ENCODE measurements around the gene CXCL14. TPM values are rescaled to one million over a fixed set of nuclear protein-coding genes. Genes with fewer than 3 reads are reported as not detected.

The CXCL14 gene
- total RNA-seq, 1 experiment from 2014 or later: not detected

DNA sequence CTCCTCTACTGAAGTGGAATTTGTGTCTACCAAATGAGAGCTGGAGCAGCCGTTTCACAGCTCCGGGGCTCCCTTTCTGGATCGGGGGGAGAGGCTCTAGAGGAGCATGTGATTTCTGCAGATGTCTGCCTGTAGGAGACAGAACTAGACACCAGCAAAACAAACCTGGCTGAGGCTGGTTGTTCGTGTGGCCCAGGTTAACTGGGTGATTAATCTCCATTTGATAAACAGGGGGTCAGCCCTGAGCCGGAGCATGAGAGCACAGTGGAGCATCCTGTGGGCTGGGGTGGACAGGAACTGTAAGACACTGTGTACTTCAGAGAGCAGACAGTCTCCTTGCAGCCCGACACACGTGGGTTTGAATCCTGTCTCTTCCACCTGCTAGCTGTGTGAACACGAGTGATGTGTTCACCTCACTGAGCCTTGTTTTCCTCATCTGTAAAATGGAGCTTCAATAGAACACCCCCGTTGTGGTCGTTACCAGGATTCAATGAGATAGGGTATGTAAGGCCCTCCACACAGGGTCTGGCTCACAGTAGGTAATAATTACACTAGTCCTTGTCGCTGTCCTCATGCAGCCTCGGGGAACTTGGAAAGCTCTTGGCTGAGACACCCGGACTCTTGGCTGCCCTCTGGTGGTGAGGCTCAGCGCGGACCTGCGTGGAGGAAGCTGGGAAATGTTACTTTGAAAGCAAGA, 12.9 kb downstream of the CXCL14 start:
- BruUV-seq (replicated peaks): no TSS peak
- Mint-ChIP-seq H3K27me3 (ENCODE audit: unreplicated experiment) (peaks cover 14% of the 10 kb centered on the region), H3K27ac (ENCODE audit: unreplicated experiment) (no peak overlapping the region), H3K36me3 (ENCODE audit: insufficient read depth, unreplicated experiment) (no peaks in the 10 kb centered on the region), H3K4me1 (ENCODE audit: low read depth, unreplicated experiment) (peaks cover 2% of the 10 kb centered on the region), H3K4me3 (ENCODE audit: low read depth, unreplicated experiment) (no peak overlapping the region), H3K9me3 (ENCODE audit: low read depth, unreplicated experiment) (no peaks in the 10 kb centered on the region)
- peak; percentile 92 for DNase-seq
- CTCF ChIA-PET: interaction anchor here (0.6 to 3.6 kb wide), 33 partner anchors 10 to 373 kb away, joined by 3 to 57 read pairs (median 4); partner anchors contain the start of genes CXCL14 and SLC25A48
- intact Hi-C loops (cut with micrococcal nuclease; ENCODE audit: unreplicated experiment): no loop called here
- peak; percentile 93 for TF ChIP-seq CTCF (IDR thresholded peaks at IDR 0.05; ENCODE audit: unreplicated experiment)

GRCh38 chr5:135565266-135565665, 13.5 kb downstream of the CXCL14 start:
- peaks cover 8% of the 10 kb centered on the region for H3K4me1 Mint-ChIP-seq (ENCODE audit: low read depth, unreplicated experiment)
- CTCF ChIA-PET: interaction anchor here (1.5 to 3.6 kb wide), 9 partner anchors 12 to 265 kb away, joined by 5 to 57 read pairs (median 15); partner anchors contain the start of gene CXCL14
- no TSS peak for BruUV-seq (replicated peaks)
- no peak for DNase-seq
- no peak overlapping the region for H3K27ac Mint-ChIP-seq (ENCODE audit: unreplicated experiment)
- no peak overlapping the region for H3K4me3 Mint-ChIP-seq (ENCODE audit: low read depth, unreplicated experiment)
- H3K27me3 Mint-ChIP-seq (ENCODE audit: unreplicated experiment): peaks cover 20% of the 10 kb centered on the region
- H3K36me3 Mint-ChIP-seq (ENCODE audit: insufficient read depth, unreplicated experiment): no peaks in the 10 kb centered on the region
- H3K9me3 Mint-ChIP-seq (ENCODE audit: low read depth, unreplicated experiment): no peaks in the 10 kb centered on the region
- intact Hi-C loops (cut with micrococcal nuclease; ENCODE audit: unreplicated experiment): no loop called here
- TF ChIP-seq CTCF (IDR thresholded peaks at IDR 0.05; ENCODE audit: unreplicated experiment): no peak

GRCh38 chr5:135564331-135564730, 14.5 kb downstream of the CXCL14 start:
- CTCF ChIA-PET: interaction anchor here (1.1 kb wide), 1 partner anchor 11 kb away, joined by 4 read pairs; no protein-coding TSS in a partner anchor
- Mint-ChIP-seq H3K4me1 (ENCODE audit: low read depth, unreplicated experiment) (peaks cover 8% of the 10 kb centered on the region), H3K36me3 (ENCODE audit: insufficient read depth, unreplicated experiment) (no peaks in the 10 kb centered on the region), H3K27me3 (ENCODE audit: unreplicated experiment) (peaks cover 30% of the 10 kb centered on the region), H3K27ac (ENCODE audit: unreplicated experiment) (no peak overlapping the region), H3K9me3 (ENCODE audit: low read depth, unreplicated experiment) (no peaks in the 10 kb centered on the region), H3K4me3 (ENCODE audit: low read depth, unreplicated experiment) (no peak overlapping the region)
- no peak for TF ChIP-seq CTCF (IDR thresholded peaks at IDR 0.05; ENCODE audit: unreplicated experiment)
- no TSS peak for BruUV-seq (replicated peaks)
- DNase-seq: no peak
- intact Hi-C loops (cut with micrococcal nuclease; ENCODE audit: unreplicated experiment): no loop called here

DNA sequence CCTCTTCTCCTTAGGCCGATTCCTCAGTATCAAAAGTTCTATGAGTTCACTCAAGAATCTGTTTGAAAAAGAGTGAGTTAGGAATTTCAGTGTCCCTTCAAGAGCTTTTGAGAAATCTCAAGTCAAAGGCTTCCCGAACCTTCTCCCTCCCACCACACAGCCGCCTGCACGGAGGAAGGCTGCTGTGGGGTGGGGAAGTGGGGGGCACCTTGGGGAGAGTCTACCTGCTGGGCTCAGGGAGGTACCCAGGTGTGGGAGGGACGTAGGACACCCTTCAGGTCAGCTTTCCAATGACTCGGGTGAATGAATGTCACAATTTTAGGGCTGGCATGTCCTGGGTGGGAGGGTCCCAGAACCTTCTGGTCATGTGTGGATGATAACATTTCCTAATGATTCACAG, 17.5 kb downstream of the CXCL14 start:
- H3K4me1 Mint-ChIP-seq (ENCODE audit: low read depth, unreplicated experiment): peaks cover 8% of the 10 kb centered on the region
- intact Hi-C loops (cut with micrococcal nuclease; ENCODE audit: unreplicated experiment): loop anchor here (1.0 kb wide), 2 partner anchors 168 to 269 kb away; no protein-coding TSS in a partner anchor
- no peaks in the 10 kb centered on the region for H3K36me3 Mint-ChIP-seq (ENCODE audit: insufficient read depth, unreplicated experiment)
- H3K9me3 Mint-ChIP-seq (ENCODE audit: low read depth, unreplicated experiment): no peaks in the 10 kb centered on the region
- H3K27ac Mint-ChIP-seq (ENCODE audit: unreplicated experiment): no peak overlapping the region
- no peak overlapping the region for H3K4me3 Mint-ChIP-seq (ENCODE audit: low read depth, unreplicated experiment)
- TF ChIP-seq CTCF (IDR thresholded peaks at IDR 0.05; ENCODE audit: unreplicated experiment): no peak
- no TSS peak for BruUV-seq (replicated peaks)
- peaks cover 60% of the 10 kb centered on the region for H3K27me3 Mint-ChIP-seq (ENCODE audit: unreplicated experiment)
- DNase-seq: no peak
- CTCF ChIA-PET: interaction anchor here (0.7 to 2.5 kb wide), 17 partner anchors 8 to 274 kb away, joined by 3 to 34 read pairs (median 5); partner anchors contain the start of gene SLC25A48
